ENCODE results near the gene COMP.

DNA sequence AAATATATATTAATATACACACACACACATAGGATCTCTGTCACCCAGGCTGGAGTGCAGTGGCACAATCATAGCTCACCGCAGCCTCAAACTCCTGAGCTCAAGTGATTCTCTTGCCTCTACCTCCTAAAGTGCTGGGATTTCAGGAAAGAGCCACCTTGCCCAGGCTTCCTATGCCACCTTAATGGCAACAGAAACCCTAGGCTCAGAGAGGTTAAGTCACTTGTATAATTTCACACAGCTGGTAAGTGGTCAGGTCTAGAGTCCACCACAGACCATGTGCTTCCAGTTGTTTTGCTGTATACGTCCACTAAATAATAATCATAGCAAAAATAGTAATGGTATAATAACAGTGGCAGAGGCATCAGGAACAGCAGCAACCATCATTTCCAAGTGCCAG, 39.4 kb upstream of the COMP start:
- TF ChIP-seq EZH2 (IDR thresholded peaks at IDR 0.05) (no peak), POLR2AphosphoS5 (IDR thresholded peaks at IDR 0.05; ENCODE audit: borderline replicate concordance, low read depth, low read length) (no peak)

Measured in SK-N-MC (cell line).